ENCODE results near the gene VPS37C.

DNA sequence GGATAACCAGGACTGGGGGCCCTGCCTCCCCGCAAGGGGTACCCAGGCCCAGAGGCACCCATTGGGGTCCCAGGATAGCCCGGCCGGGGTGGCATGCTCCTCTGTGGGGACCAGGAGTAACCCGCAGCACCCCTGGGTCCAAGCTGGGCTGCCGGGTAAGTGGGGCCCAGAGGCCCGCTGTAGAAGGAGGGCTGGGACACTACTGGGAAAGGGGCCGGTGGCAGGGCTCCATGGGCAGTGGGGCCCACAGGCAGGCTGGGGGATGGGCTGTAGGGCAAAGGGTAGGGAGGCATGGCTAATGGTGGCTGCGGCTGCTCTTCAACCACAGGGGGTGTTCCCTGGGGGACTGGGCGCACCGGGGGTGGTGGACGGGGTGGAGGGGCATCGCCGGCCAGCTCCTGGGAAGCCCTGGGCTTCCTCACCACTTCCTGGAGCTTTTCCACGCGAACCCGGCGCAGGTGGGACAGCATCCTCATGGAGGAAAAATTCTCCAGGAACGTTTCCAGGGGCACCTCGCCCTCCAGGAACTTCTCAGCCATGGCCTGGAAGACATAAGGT is 29.1 kb downstream of the VPS37C start:
- TF ChIP-seq, protein P1, sequence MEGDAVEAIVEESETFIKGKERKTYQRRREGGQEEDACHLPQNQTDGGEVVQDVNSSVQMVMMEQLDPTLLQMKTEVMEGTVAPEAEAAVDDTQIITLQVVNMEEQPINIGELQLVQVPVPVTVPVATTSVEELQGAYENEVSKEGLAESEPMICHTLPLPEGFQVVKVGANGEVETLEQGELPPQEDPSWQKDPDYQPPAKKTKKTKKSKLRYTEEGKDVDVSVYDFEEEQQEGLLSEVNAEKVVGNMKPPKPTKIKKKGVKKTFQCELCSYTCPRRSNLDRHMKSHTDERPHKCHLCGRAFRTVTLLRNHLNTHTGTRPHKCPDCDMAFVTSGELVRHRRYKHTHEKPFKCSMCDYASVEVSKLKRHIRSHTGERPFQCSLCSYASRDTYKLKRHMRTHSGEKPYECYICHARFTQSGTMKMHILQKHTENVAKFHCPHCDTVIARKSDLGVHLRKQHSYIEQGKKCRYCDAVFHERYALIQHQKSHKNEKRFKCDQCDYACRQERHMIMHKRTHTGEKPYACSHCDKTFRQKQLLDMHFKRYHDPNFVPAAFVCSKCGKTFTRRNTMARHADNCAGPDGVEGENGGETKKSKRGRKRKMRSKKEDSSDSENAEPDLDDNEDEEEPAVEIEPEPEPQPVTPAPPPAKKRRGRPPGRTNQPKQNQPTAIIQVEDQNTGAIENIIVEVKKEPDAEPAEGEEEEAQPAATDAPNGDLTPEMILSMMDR (IDR thresholded peaks at IDR 0.05) = no peak
- no peak for TF ChIP-seq EZH2phosphoT487 (IDR thresholded peaks at IDR 0.05; ENCODE audit: borderline replicate concordance, low read depth)
- no peak for TF ChIP-seq RAD21 (IDR thresholded peaks at IDR 0.05; ENCODE audit: low read length)
- TF ChIP-seq CHD2 (IDR thresholded peaks at IDR 0.05; ENCODE audit: low read length, partially characterized antibody) = no peak
- TF ChIP-seq EP300 (IDR thresholded peaks at IDR 0.05; ENCODE audit: borderline replicate concordance in 1 of 2, low read depth in 1 of 2, low read length in 1 of 2) = no peak
- TF ChIP-seq JUND (IDR thresholded peaks at IDR 0.05) = no peak
